ENCODE data around the gene SMCO3. TPM values are rescaled to one million over a fixed set of nuclear protein-coding genes. Genes with fewer than 3 reads are reported as not detected.

The SMCO3 gene
- total and polyA plus RNA-seq, 2 donors (not counting 1 experiment from before 2014, with no cell fraction given) = not detected

DNA sequence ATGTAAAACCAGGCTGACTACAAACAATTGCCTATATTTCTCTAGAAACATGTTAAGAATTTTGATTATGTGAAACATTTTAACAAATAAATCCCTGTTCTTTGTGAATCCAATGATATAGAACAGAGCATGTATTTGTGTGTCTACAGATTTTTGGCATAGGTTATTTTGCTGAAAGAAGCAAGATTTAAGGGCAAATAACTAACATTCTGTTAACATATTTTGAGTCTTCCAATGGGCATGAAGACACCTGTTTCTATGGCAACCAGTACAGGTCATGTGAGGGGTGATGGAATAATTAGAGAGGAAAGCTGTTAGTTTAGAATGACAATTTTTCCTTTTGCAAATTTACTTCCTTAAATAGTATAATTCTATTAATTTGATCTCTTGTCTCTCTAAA lies 20.5 kb upstream of the SMCO3 start:
- no peak for ATAC-seq (ENCODE audit: low read depth)
- Histone ChIP-seq H3K4me1 (ENCODE audit: control insufficient read depth in 2 of 2, insufficient read depth in 2 of 2, low read length in 2 of 2) (no peaks in the 10 kb centered on the region), H2AFZ (ENCODE audit: insufficient read depth, low read depth, low read length, poor library complexity, severe bottlenecking) (no peak overlapping the region), H3K79me2 (ENCODE audit: control insufficient read depth, insufficient read depth, low read length) (no peaks in the 10 kb centered on the region), H4K20me1 (ENCODE audit: control insufficient read depth, insufficient read depth, low read length, poor library complexity, severe bottlenecking) (no peaks in the 10 kb centered on the region), H3K4me2 (replicated peaks; ENCODE audit: low read depth, low read length, poor library complexity, severe bottlenecking) (no peak overlapping the region), H3K36me3 (replicated peaks in 1 of 2; ENCODE audit: control extremely low read depth in 1 of 2, control insufficient read depth in 1 of 2, extremely low read depth in 1 of 2, insufficient read depth in 2 of 2, low read length in 1 of 2) (no peaks in the 10 kb centered on the region), H3K27ac (ENCODE audit: low read length in 2 of 2) (no peak overlapping the region), H3K9me3 (ENCODE audit: control extremely low read depth in 1 of 3, control insufficient read depth in 2 of 3, insufficient read depth in 1 of 3, low read length in 2 of 3) (peaks cover 0 to 1% (median 0%) of the 10 kb centered on the region in 3 donors), H3K27me3 (replicated peaks in 1 of 4; ENCODE audit: control extremely low read depth in 1 of 4, control insufficient read depth in 3 of 4, insufficient read depth in 4 of 4, low read length in 3 of 4) (peaks cover 0 to 7% (median 0%) of the 10 kb centered on the region in 4 experiments), H3K4me3 (ENCODE audit: control extremely low read depth in 1 of 5, extremely low read depth in 1 of 5, insufficient read depth in 1 of 5, low read depth in 2 of 5, low read length in 4 of 5) (no peak overlapping the region), H3K9ac (ENCODE audit: low read length) (no peak overlapping the region)
- ChIA-PET POLR2A (no interaction called here), CTCF (interaction anchor here (1.2 to 1.6 kb wide), 2 partner anchors 8 to 10 kb away, joined by 3 read pairs; no protein-coding TSS in a partner anchor)
- intact Hi-C loops (cut with micrococcal nuclease) = no loop called here
- Mint-ChIP-seq H3K4me1 (no peaks in the 10 kb centered on the region), H3K9me3 (ENCODE audit: insufficient read depth) (no peaks in the 10 kb centered on the region), H3K27me3 (peaks cover 39% of the 10 kb centered on the region), H3K27ac (no peak overlapping the region), H3K4me3 (no peak overlapping the region)
- DNase-seq = no peak
- TF ChIP-seq CTCF (IDR thresholded peaks at IDR 0.05) (no peak), EZH2 (IDR thresholded peaks at IDR 0.05; ENCODE audit: borderline replicate concordance, insufficient read depth, low read depth, low read length, poor library complexity, severe bottlenecking) (no peak)

GRCh38 chr12:14833952-14834351 lies 20.0 kb upstream of the SMCO3 start:
- Histone ChIP-seq H3K79me2 (ENCODE audit: control insufficient read depth, insufficient read depth, low read length) (no peaks in the 10 kb centered on the region), H3K9me3 (ENCODE audit: control extremely low read depth in 1 of 3, control insufficient read depth in 2 of 3, insufficient read depth in 1 of 3, low read length in 2 of 3) (peaks cover 0 to 1% (median 0%) of the 10 kb centered on the region in 3 donors), H2AFZ (ENCODE audit: insufficient read depth, low read depth, low read length, poor library complexity, severe bottlenecking) (no peak overlapping the region), H3K9ac (ENCODE audit: low read length) (no peak overlapping the region), H3K4me1 (ENCODE audit: control insufficient read depth in 2 of 2, insufficient read depth in 2 of 2, low read length in 2 of 2) (no peaks in the 10 kb centered on the region), H3K27ac (ENCODE audit: low read length in 2 of 2) (no peak overlapping the region), H3K4me2 (replicated peaks; ENCODE audit: low read depth, low read length, poor library complexity, severe bottlenecking) (no peak overlapping the region), H4K20me1 (ENCODE audit: control insufficient read depth, insufficient read depth, low read length, poor library complexity, severe bottlenecking) (no peaks in the 10 kb centered on the region), H3K27me3 (replicated peaks in 1 of 4; ENCODE audit: control extremely low read depth in 1 of 4, control insufficient read depth in 3 of 4, insufficient read depth in 4 of 4, low read length in 3 of 4) (peaks cover 0 to 7% (median 0%) of the 10 kb centered on the region in 4 experiments), H3K36me3 (replicated peaks in 1 of 2; ENCODE audit: control extremely low read depth in 1 of 2, control insufficient read depth in 1 of 2, extremely low read depth in 1 of 2, insufficient read depth in 2 of 2, low read length in 1 of 2) (no peaks in the 10 kb centered on the region), H3K4me3 (ENCODE audit: control extremely low read depth in 1 of 5, extremely low read depth in 1 of 5, insufficient read depth in 1 of 5, low read depth in 2 of 5, low read length in 4 of 5) (no peak overlapping the region)
- no peak overlapping the region for H3K4me3 Mint-ChIP-seq
- no peak for TF ChIP-seq CTCF (IDR thresholded peaks at IDR 0.05)
- no peak for TF ChIP-seq EZH2 (IDR thresholded peaks at IDR 0.05; ENCODE audit: borderline replicate concordance, insufficient read depth, low read depth, low read length, poor library complexity, severe bottlenecking)
- ATAC-seq (ENCODE audit: low read depth) (no peak), DNase-seq (no peak)
- POLR2A ChIA-PET = no interaction called here
- H3K27ac Mint-ChIP-seq = no peak overlapping the region
- CTCF ChIA-PET = interaction anchor here (1.2 kb wide), 1 partner anchor 9 kb away, joined by 3 read pairs; no protein-coding TSS in a partner anchor
- no peaks in the 10 kb centered on the region for H3K4me1 Mint-ChIP-seq
- no CpG with 5 or more reads among the region's 1 CpG for WGBS (ENCODE audit: insufficient coverage)
- intact Hi-C loops (cut with micrococcal nuclease) = no loop called here
- peaks cover 34% of the 10 kb centered on the region for H3K27me3 Mint-ChIP-seq
- H3K9me3 Mint-ChIP-seq (ENCODE audit: insufficient read depth) = no peaks in the 10 kb centered on the region
